Peyer's patch (tissue), 4 donors: ENCODE measurements around the gene RAP1B.

Experiments
- POLR2A ChIP-seq, 2 donors: fragments of 450-650 bp; IDR thresholded peaks; one replicate each; pipeline ENCODE4 v1.5.1; 2017; ENCODE audit warnings: antibody characterized with exemption in 2 of 2, mild to moderate bottlenecking in 2 of 2, moderate library complexity in 2 of 2
- TF ChIP-seq, protein P1 (sequence below), 6 experiments: fragments of 450-650 bp in 4 of 6; fragments of 200-600 bp in 2 of 6; sonication (generic) in 1 of 6; IDR thresholded peaks; one replicate each; pipeline ENCODE4 v1.5.1; 2017 to 2019; ENCODE audit warnings: antibody characterized with exemption in 6 of 6, mild to moderate bottlenecking in 3 of 6, moderate library complexity in 1 of 6

DNA sequence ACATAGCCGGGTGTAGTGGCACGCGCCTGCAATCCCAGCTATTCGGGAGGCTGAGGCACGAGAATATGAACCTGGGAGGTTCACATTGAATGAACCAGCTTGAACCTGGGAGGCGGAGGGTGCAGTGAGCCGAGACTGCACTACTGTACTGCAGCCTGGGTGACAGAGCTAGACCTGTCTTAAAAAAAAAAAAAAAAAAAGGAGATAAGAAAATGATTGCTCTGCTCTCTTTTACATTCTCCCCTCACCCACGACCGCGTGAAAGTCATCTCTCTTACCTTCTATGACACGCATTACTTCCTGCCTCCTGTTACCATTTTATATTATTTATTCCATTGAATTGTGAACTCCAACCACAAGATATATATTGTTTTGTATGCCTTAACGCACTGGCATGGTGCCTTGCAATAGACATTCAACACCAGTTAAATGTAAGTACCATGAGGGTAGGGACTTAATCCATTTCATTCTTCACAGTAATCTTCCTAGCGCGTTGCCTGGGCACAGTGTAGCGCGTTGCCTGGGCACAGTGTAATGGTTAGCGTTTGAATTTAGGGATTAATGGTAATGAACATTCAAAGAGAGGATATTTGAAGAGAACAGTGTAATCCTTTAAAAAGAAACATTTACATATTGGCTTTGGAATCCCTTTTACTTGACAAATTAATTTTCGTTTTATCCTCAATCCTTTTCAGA is 2.7 kb downstream of the RAP1B start:
- TF ChIP-seq POLR2A (IDR thresholded peaks at IDR 0.05): no peak
- TF ChIP-seq, protein P1, sequence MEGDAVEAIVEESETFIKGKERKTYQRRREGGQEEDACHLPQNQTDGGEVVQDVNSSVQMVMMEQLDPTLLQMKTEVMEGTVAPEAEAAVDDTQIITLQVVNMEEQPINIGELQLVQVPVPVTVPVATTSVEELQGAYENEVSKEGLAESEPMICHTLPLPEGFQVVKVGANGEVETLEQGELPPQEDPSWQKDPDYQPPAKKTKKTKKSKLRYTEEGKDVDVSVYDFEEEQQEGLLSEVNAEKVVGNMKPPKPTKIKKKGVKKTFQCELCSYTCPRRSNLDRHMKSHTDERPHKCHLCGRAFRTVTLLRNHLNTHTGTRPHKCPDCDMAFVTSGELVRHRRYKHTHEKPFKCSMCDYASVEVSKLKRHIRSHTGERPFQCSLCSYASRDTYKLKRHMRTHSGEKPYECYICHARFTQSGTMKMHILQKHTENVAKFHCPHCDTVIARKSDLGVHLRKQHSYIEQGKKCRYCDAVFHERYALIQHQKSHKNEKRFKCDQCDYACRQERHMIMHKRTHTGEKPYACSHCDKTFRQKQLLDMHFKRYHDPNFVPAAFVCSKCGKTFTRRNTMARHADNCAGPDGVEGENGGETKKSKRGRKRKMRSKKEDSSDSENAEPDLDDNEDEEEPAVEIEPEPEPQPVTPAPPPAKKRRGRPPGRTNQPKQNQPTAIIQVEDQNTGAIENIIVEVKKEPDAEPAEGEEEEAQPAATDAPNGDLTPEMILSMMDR (IDR thresholded peaks at IDR 0.05): no peak
